ENCODE data around the gene JAK3. TPM values are rescaled to one million over a fixed set of nuclear protein-coding genes. Genes with fewer than 3 reads are reported as not detected.

Gene JAK3
- total RNA-seq, 4 donors from 2014 or later = 1.0 to 4.0 (median 1.7) TPM

DNA sequence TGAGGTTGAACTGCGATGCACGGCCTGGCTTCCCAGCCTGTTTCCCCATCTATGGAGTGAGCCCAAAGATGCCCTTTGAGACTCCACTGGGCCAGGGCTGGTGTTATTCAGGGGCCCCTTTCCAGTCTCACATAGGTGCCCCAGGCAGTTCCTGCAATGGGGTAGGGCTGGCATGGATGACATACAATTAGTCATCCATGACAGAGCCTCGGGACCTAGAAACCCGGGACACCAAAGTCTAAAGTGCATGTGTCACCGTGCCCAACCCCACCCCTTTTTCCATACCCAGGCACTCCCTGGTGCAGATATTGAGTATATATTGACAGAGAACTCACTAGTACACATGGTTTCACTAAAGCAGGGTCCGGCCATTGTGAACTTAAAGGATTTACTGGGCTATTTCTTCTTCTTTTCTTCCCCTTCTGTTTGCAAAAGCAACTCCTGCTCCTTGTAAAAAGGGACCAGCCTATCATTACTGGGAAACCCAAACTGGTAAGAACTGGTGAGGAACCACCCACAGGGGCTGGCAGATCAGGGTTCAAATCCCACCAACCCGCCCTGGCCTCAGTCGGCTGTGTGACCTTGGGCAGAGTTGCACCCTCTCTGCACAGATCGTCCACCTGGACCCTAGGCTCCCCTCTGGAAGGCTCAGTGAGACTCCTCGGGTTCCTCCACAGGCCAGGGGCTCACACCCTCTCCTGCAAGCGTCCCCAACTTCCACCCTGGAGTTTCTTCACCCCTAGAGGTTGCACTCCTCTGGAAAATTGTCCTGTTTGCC is 50.2 kb downstream of the JAK3 start:
- no peak for DNase-seq (ENCODE audit: low spot score in 2 of 2)
- WGBS = 47% methylated on average over 10 of the region's 11 CpGs
- H3K27me3 ChIP-seq = peaks cover 61% of the 10 kb centered on the region
- H3K27ac ChIP-seq = no peak overlapping the region
- H3K9me3 ChIP-seq = no peaks in the 10 kb centered on the region
- H3K36me3 ChIP-seq = no peaks in the 10 kb centered on the region
- TF ChIP-seq EP300 (IDR thresholded peaks at IDR 0.05) (no peak), POLR2AphosphoS5 (IDR thresholded peaks at IDR 0.05) (no peak), POLR2A (IDR thresholded peaks at IDR 0.05) (no peak)
- TF ChIP-seq, protein P1, sequence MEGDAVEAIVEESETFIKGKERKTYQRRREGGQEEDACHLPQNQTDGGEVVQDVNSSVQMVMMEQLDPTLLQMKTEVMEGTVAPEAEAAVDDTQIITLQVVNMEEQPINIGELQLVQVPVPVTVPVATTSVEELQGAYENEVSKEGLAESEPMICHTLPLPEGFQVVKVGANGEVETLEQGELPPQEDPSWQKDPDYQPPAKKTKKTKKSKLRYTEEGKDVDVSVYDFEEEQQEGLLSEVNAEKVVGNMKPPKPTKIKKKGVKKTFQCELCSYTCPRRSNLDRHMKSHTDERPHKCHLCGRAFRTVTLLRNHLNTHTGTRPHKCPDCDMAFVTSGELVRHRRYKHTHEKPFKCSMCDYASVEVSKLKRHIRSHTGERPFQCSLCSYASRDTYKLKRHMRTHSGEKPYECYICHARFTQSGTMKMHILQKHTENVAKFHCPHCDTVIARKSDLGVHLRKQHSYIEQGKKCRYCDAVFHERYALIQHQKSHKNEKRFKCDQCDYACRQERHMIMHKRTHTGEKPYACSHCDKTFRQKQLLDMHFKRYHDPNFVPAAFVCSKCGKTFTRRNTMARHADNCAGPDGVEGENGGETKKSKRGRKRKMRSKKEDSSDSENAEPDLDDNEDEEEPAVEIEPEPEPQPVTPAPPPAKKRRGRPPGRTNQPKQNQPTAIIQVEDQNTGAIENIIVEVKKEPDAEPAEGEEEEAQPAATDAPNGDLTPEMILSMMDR (IDR thresholded peaks at IDR 0.05) = no peak
- H3K4me3 ChIP-seq = no peak overlapping the region
- peaks cover 18% of the 10 kb centered on the region for H3K4me1 ChIP-seq

DNA sequence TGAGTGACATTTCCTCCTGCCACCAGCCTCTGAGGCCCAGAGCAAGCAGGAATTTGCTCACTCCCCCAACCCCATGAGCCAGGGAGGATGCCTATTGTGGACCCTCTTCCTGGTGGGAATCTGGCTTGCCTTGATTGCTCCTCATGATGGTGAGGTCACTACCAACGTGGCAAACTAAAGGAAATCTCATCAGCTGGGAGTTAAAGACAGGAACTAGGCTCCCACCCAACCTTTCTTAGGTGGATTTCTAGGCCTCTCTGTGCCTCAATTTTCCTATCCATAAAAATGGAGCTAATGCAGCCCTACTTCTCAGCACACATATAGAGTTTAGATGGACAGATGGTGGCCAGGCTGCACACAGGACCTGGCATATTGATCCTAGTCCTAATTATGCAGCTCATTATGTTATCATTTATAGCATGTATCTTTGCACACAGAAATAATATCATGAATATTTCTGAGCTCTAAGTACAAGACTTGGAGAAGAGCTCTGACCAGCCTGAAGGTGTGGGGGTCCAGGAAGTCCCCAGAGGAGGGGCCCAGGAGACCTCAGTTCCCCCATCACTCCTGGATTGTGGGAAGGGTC is 50.9 kb downstream of the JAK3 start:
- 50% methylated on average over 1 of the region's 1 CpG for WGBS
- Histone ChIP-seq H3K4me3 (no peak overlapping the region), H3K9me3 (no peaks in the 10 kb centered on the region), H3K27ac (no peak overlapping the region), H3K27me3 (peaks cover 54% of the 10 kb centered on the region), H3K4me1 (peaks cover 18% of the 10 kb centered on the region), H3K36me3 (no peaks in the 10 kb centered on the region)
- no peak for TF ChIP-seq POLR2AphosphoS5 (IDR thresholded peaks at IDR 0.05)
- no peak for TF ChIP-seq POLR2A (IDR thresholded peaks at IDR 0.05)
- TF ChIP-seq, protein P1 (IDR thresholded peaks at IDR 0.05) = no peak
- no peak for TF ChIP-seq EP300 (IDR thresholded peaks at IDR 0.05)
- no peak for DNase-seq (ENCODE audit: low spot score in 2 of 2)

DNA sequence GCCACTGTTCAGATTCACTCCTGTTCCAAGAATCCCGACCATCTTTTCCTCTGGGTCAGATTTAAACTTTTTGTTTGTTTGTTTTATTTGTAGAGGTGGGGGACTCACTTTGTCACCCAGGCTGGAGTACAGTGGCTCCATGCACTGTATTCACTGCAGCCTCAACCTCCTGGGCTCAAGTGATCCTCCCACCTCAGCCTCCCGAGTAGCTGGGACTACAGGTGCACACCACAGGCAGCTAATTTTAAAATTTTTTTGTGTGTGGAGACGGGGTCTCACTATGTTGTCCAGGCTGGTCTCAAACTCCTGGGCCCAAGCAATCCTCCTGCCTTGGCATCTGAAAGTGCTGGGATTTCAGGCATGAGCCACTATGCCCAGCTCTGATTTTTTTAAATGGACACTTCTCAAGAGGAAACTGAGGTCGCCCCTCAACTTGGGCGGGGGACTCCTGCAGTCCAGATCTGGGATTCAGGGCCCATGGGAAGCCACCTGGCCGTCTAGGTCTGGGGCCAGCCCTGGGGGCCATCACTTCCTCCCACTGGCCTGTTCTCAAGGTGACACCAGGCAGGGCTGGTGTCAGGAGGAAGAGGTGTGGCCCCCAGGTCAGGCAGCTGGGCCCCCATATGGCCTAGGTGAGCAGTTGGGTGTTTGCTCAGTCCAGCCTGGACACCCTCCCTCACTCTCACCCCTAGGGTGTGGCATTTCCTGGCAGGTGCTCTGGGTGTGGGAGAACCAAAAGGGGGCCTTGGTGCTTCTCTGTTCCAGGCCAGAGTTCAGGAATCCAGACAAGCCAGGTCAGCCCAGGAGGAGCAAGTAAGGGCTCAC is 51.6 kb downstream of the JAK3 start:
- Histone ChIP-seq H3K27me3 (peaks cover 49% of the 10 kb centered on the region), H3K9me3 (no peaks in the 10 kb centered on the region), H3K4me3 (no peak overlapping the region), H3K36me3 (no peaks in the 10 kb centered on the region), H3K4me1 (peaks cover 23% of the 10 kb centered on the region), H3K27ac (no peak overlapping the region)
- TF ChIP-seq POLR2A (IDR thresholded peaks at IDR 0.05) = no peak
- no peak for DNase-seq (ENCODE audit: low spot score in 2 of 2)
- WGBS = 58% methylated on average over 4 of the region's 6 CpGs

DNA sequence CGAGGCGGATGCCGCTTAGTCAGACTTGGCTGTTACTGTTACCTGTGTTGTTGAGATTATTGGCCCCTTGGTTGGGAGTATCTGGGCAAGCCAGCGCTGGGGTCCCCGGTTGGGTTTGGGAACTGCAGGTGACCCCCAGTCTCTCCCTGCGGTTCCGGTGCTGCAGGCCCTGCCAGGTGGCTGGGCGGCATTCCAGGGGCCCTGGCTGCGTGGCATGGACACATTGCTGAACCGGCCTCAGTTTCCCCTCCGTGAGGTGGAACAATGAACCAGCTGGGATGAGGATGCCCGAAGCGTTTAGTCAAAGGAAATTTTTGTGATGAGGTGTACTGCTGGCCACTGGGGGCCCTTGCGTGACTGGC is 52.3 kb downstream of the JAK3 start:
- no peak for DNase-seq (ENCODE audit: low spot score in 2 of 2)
- no peaks in the 10 kb centered on the region for H3K36me3 ChIP-seq
- no peak for TF ChIP-seq POLR2AphosphoS5 (IDR thresholded peaks at IDR 0.05)
- TF ChIP-seq EP300 (IDR thresholded peaks at IDR 0.05) = no peak
- TF ChIP-seq, protein P1 (IDR thresholded peaks at IDR 0.05) = no peak
- TF ChIP-seq POLR2A (IDR thresholded peaks at IDR 0.05) = no peak
- H3K27ac ChIP-seq = no peak overlapping the region
- H3K27me3 ChIP-seq = peaks cover 45% of the 10 kb centered on the region
- 59% methylated on average over 3 of the region's 14 CpGs for WGBS
- no peaks in the 10 kb centered on the region for H3K9me3 ChIP-seq
- peaks cover 30% of the 10 kb centered on the region for H3K4me1 ChIP-seq
- H3K4me3 ChIP-seq = peak overlapping the region; percentile 22

DNA sequence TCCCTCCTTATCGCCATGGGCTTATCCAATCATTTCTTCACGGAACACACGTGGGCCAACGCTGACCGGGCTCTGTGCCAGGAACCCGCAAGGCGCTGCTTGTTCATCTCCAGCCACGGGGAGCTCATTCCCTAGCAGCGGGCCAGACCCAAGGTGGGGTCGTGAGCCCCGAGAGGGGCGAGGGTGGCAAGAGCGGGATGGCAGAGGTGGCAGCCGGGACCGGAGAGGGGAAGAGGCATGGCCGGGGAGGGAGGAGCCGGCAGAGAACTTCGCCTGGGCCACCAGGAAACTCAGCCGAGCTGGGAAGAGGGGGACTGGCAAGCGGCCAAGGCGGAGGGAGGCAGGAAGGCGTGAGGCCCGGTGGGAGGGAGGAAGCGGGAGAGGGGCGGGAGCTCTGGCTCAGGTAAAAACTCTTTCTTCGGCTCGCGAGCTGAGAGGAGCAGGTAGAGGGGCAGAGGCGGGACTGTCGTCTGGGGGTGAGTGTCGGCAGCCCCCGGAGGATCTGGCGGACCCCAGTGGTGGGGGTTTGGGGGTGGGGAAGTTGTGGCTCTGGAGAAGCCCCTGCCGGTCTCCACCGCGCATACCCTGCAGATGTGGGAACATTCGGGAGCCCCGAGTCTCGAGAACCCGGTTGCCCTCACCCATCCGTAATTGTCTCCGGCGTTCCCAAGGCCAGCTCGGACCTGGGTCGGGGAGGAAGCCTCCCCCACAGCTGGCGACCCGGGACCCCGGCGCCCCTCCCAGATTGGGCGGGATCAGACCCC is 52.9 kb downstream of the JAK3 start, which contains the start of gene B3GNT3:
TSS of gene B3GNT3 (plus strand) at position 408 of the 764 bp plus-strand sequence. CDS start 12,670 bp downstream, outside the sequence.
- H3K27ac ChIP-seq = no peak within 1 kb of the TSS
- H3K36me3 ChIP-seq = no peaks in the 10 kb centered on the region
- peaks cover 30% of the 10 kb centered on the region for H3K4me1 ChIP-seq
- H3K4me3 ChIP-seq = peak within 1 kb of the TSS; percentile 22
- H3K9me3 ChIP-seq = no peaks in the 10 kb centered on the region
- H3K27me3 ChIP-seq = peaks cover 45% of the 10 kb centered on the region
- TF ChIP-seq, protein P1 (IDR thresholded peaks at IDR 0.05) = no peak
- TF ChIP-seq POLR2A (IDR thresholded peaks at IDR 0.05) (no peak), POLR2AphosphoS5 (IDR thresholded peaks at IDR 0.05) (no peak), EP300 (IDR thresholded peaks at IDR 0.05) (no peak)
- DNase-seq (ENCODE audit: low spot score in 2 of 2) = no peak
- 8% methylated on average over 18 of the region's 50 CpGs for WGBS

All from suprapubic skin (tissue), 4 donors.